ENCODE measurements around the gene NID2. TPM values are rescaled to one million over a fixed set of nuclear protein-coding genes. Genes with fewer than 3 reads are reported as not detected.

Gene NID2, protein sequence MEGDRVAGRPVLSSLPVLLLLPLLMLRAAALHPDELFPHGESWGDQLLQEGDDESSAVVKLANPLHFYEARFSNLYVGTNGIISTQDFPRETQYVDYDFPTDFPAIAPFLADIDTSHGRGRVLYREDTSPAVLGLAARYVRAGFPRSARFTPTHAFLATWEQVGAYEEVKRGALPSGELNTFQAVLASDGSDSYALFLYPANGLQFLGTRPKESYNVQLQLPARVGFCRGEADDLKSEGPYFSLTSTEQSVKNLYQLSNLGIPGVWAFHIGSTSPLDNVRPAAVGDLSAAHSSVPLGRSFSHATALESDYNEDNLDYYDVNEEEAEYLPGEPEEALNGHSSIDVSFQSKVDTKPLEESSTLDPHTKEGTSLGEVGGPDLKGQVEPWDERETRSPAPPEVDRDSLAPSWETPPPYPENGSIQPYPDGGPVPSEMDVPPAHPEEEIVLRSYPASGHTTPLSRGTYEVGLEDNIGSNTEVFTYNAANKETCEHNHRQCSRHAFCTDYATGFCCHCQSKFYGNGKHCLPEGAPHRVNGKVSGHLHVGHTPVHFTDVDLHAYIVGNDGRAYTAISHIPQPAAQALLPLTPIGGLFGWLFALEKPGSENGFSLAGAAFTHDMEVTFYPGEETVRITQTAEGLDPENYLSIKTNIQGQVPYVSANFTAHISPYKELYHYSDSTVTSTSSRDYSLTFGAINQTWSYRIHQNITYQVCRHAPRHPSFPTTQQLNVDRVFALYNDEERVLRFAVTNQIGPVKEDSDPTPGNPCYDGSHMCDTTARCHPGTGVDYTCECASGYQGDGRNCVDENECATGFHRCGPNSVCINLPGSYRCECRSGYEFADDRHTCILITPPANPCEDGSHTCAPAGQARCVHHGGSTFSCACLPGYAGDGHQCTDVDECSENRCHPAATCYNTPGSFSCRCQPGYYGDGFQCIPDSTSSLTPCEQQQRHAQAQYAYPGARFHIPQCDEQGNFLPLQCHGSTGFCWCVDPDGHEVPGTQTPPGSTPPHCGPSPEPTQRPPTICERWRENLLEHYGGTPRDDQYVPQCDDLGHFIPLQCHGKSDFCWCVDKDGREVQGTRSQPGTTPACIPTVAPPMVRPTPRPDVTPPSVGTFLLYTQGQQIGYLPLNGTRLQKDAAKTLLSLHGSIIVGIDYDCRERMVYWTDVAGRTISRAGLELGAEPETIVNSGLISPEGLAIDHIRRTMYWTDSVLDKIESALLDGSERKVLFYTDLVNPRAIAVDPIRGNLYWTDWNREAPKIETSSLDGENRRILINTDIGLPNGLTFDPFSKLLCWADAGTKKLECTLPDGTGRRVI (N-terminal part only)
- 16.4 and 23.5 TPM in 2 replicates for total RNA-seq

DNA sequence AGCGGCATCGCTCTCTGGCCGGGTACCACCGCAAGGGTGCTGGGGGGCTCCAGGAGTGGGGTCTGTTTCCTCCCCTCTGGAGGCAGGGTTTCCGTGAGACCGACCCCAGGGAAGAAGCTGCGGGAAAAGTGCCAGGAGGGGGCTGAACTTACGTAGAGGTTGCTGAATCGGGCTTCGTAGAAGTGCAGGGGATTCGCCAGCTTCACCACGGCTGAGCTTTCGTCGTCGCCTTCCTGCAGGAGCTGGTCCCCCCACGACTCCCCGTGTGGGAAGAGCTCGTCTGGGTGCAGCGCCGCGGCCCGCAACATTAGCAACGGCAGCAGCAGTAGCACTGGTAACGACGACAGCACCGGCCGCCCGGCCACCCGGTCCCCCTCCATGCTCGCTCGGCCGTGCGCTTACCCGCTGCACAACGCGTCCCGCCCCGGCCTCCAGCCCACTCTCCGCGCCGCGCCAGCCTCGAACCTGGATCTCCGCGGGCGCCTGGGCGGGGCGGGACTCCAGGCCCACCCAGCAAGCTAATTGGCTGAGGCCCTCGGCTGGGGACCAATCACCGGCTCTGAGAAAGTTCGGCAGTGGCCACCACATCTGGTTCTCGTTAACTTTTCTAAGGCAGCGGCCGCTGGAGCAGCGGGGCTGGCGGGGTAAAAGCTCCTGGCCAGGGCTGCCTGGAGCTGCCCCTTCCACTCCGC lies at the start of gene NID2:
TSS of gene NID2 (minus strand) at position 445 of the 692 bp plus-strand sequence. CDS start at position 380, 65 bp downstream.

GRCh38 chr14:51989293-51990234 lies 79.3 kb downstream of the NID2 start, which contains the start of gene RTRAF:
Gene RTRAF (plus strand): TSS chr14:51989546. CDS start chr14:51989640, 94 bp downstream.

Other genes starting within 250 kb of the NID2 start
- gene GNG2, start 208.4 kb downstream of the NID2 start, total RNA-seq = 1.5 and 4.0 TPM in 2 replicates
- gene RTRAF, start 79.5 kb downstream of the NID2 start, total RNA-seq = 41.1 and 139 TPM in 2 replicates
- not detected in 2 replicates for gene PTGDR, start 198.6 kb upstream of the NID2 start, total RNA-seq
- gene PTGER2, start 245.3 kb upstream of the NID2 start, total RNA-seq = under 0.01 and 0.06 TPM in 2 replicates